DMS 273 (cell line): Measurements from ENCODE around the gene SLC7A6.

Source experiments
- DNase-seq: peaks from one replicate; lab custom pipeline; 2025; ENCODE audit not compliant: unreplicated experiment; lab: John Stamatoyannopoulos, UW

Gene SLC7A6

GRCh38 chr16:68298907-68299561 is 34.7 kb downstream of the SLC7A6 start:
- DNase-seq: peak; percentile 59

- no peak for DNase-seq
These were observed 35.5 kb downstream of the SLC7A6 start for GRCh38 chr16:68299571-68300453.

- DNase-seq: no peak
These were observed 36.6 kb downstream of the SLC7A6 start for GRCh38 chr16:68300734-68301459.

GRCh38 chr16:68306633-68307032 is 42.3 kb downstream of the SLC7A6 start:
- no peak for DNase-seq

GRCh38 chr16:68309799-68310198 is 45.5 kb downstream of the SLC7A6 start:
- no peak for DNase-seq

- no peak for DNase-seq
These were observed 46.1 kb downstream of the SLC7A6 start for GRCh38 chr16:68310437-68310773.

- DNase-seq: peak; percentile 97
These were observed 46.6 kb downstream of the SLC7A6 start, which contains the start of the genes PRMT7 and SLC7A6OS for GRCh38 chr16:68310774-68311511. Gene PRMT7, plus strand, starts transcription at chr16:68311019. Its CDS starts 4,961 bp downstream, at chr16:68315980. Gene SLC7A6OS, minus strand, starts transcription at chr16:68310946. Its CDS starts 20 bp downstream, at chr16:68310926.

- no peak for DNase-seq
These were observed 48.8 kb downstream of the SLC7A6 start for GRCh38 chr16:68313116-68313515.

GRCh38 chr16:68319185-68319908 is 55.0 kb downstream of the SLC7A6 start:
- DNase-seq: no peak

GRCh38 chr16:68324336-68324735 is 60.0 kb downstream of the SLC7A6 start:
- DNase-seq: no peak

- DNase-seq: no peak
These were observed 60.5 kb downstream of the SLC7A6 start for GRCh38 chr16:68324780-68325357.

- DNase-seq: peak; percentile 93
These were observed 64.0 kb downstream of the SLC7A6 start for GRCh38 chr16:68328151-68328859.

- DNase-seq: no peak
These were observed 64.6 kb downstream of the SLC7A6 start for GRCh38 chr16:68328860-68329390.

- DNase-seq: no peak
These were observed 67.6 kb downstream of the SLC7A6 start for GRCh38 chr16:68331879-68332410.

GRCh38 chr16:68332411-68333121 is 68.2 kb downstream of the SLC7A6 start:
- DNase-seq: no peak

- DNase-seq: no peak
These were observed 70.8 kb downstream of the SLC7A6 start for GRCh38 chr16:68335175-68335574.

GRCh38 chr16:68338326-68339119 is 74.2 kb downstream of the SLC7A6 start:
- DNase-seq: no peak
